GM19463 (cell line): ENCODE measurements around the gene CYP21A2.
"Not testable (repeated sequence)": the region's sequence is repeated elsewhere in the genome, so short reads cannot be mapped to it uniquely, and the experiment has no call there.

Experiments used
- ATAC-seq: cut with Tn5 transposase; IDR thresholded peaks from one replicate; pipeline ENCODE4 v1.9.1; 2021; ENCODE audit warnings: mild to moderate bottlenecking, moderate library complexity; ENCODE audit not compliant: unreplicated experiment

Gene CYP21A2

DNA sequence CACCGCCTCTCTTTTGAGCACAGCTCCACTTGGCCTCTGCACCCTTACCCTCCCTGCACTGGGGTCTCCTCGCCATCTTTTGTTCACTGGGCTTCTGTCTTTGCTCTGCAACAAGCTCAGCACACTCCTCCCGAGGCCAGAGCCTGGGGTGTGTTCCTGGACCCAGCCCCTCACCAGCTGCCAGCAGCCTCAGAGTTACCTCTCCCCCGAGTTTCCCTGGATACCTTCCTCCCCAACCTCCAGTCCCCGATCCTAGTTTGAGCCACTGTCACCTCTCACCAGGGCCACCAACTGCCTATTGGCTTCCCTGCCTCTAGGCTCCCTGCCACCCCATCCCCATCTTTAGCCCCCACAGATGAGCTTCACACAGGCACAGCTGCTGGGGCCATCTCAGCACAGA lies 12.3 kb downstream of the CYP21A2 start:
- ATAC-seq: no peak

DNA sequence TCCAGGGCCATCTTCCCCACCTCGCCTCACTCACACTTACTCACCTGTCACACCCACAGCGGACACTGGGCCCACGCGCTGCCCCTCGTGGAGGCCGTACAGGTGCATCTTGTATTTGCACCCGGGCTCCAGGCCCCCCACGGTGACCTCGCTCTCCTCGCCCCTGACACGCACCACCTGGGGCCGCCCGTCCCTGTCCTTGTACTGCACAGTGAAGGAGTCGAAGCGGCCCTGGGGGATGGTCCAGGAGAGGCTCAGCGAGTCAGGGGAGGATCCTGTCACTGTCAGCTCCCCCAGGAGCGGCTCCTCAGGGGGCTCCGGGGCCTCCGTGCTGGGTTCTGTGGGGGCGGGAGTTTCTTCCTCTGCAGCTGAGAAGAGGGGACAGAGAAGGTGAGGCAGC lies 14.4 kb downstream of the CYP21A2 start:
- not testable (repeated sequence) for ATAC-seq

- ATAC-seq: not testable (repeated sequence)
Measured at GRCh38 chr6:32053314-32053713, 15.1 kb downstream of the CYP21A2 start.

DNA sequence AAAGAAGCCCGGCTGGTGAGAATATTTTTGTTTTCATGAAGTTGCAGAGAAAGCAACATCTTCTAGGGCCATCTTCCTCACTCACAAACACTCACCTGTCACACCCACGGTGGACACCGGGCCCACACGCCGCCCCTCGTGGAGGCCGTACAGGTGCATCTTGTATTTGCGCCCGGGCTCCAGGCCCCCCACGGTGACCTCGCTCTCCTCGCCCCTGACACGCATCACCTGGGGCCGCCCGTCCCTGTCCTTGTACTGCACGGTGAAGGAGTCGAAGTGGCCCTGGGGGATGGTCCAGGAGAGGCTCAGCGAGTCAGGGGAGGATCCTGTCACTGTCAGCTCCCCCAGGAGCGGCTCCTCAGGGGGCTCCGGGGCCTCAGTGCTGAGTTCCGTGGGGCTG lies 17.5 kb downstream of the CYP21A2 start:
- not testable (repeated sequence) for ATAC-seq

GRCh38 chr6:32056254-32056653 lies 18.0 kb downstream of the CYP21A2 start:
- no peak for ATAC-seq

DNA sequence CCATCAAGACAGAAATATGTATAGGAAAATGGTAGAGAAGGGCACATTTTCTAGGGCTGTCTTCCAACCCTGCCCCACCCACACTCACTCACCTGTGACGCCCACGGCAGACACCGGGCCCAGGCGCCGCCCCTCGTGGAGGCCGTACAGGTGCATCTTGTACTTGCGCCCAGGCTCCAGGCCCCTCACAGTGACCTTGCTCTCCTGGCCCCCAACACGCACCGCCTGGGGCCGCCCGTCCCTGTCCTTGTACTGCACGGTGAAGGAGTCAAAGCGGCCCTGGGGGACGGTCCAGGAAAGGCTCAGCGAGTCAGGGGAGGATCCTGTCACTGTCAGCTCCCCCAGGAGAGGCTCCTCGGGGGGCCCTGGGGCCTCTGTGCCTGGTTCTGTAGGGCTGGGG lies 19.8 kb downstream of the CYP21A2 start:
- ATAC-seq: no peak

- no peak for ATAC-seq
Measured at GRCh38 chr6:32058511-32058963, 20.3 kb downstream of the CYP21A2 start.

DNA sequence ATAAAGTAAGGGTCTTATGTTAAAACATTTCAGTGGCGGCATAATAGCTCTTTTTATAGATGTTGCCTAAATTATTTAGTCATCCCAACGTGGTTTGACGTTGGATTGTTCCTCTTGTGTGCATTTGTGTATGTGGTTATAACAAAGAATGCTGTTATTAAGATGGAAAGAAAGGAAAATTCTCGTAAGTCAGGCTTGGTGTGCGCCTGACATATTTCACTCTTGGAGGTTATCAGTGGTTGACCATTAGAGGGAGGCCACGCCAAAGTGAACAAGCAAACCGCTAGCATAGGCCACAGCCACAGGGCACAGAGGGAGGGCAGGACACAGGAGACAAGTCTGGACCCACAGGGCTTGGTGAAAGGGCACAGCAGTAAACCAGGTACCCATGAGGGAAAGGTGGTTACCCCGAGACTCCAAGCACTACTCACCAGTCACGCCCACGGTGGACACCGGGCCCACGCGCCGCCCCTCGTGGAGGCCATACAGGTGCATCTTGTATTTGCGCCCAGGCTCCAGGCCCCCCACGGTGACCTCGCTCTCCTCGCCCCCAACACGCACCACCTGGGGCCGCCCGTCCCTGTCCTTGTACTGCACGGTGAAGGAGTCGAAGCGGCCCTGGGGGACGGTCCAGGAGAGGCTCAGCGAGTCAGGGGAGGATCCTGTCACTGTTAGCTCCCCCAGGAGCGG lies 22.9 kb downstream of the CYP21A2 start:
- ATAC-seq: no peak

DNA sequence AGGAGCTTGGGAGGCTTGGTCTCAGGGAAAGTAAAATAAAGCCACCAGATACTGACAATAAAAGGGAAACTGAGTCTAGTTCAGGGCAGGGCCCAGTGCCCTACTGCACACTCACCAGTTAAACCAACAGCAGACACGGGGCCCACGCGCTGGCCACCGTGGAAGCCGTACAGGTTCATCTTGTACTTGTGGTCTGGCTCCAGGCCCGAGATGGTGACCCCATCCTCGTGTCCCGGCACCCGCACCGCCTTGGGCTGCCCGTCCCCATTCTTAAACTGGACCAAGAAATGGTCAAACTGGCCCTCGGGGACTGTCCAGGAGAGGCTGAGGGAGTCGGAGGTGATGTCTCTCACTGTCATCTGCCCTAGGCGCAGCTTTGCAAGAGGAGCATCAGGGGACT lies 26.5 kb downstream of the CYP21A2 start:
- ATAC-seq: no peak

- not testable (repeated sequence) for ATAC-seq
Measured at GRCh38 chr6:32067521-32067920, 29.3 kb downstream of the CYP21A2 start.

GRCh38 chr6:32068315-32068714 lies 30.1 kb downstream of the CYP21A2 start:
- ATAC-seq: not testable (repeated sequence)

GRCh38 chr6:32068867-32069266 lies 30.7 kb downstream of the CYP21A2 start:
- no peak for ATAC-seq

DNA sequence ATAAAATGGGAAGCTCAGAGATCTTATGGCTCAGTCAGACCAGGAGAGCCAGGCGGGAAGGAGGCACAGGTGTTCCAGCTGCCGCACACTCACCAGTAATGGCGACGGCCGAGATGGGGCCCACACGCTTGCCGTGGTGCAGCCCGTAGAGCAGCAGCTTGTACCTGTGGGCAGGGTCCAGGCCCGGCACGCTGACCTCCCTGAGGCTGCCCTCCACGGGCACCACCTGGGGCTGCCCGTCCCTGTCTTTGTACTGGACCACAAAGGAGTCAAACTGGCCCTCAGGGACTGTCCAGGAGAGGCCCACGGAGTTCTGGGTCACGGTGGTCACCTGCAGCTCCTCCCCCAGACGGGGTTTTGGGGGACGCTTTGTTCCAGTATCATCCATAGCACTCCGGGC lies 31.2 kb downstream of the CYP21A2 start:
- ATAC-seq: no peak

DNA sequence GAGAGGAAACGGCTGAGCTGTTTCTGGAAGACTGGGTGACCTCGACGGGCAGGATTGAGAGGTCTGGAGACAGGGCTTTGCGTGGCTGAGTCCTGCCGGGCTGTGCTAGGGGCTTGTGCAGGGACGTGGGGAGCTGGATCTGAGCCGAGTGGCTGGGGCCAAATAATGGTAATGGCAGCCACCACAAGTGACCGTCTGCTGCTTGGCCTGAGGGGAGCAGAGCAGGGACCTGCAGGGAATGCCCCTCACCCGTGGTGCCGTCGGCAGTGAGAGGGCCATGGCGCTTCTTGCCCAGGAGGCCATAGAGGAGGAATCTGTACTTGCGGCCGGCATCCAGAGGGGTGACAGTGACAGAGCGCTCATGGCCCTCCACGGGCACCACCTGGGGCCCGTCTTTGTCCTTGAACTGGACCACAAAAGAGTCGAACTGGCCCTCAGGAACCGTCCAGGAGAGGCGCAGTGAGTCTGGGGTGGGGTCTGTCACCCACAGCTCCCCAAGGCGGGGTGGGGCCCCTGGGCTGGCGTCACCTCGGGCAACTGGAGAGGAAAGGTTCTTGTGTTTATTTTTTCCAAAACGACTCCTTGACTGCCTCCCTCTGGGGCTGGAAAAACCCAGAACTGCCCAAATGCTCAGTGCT lies 31.8 kb downstream of the CYP21A2 start:
- no peak for ATAC-seq

DNA sequence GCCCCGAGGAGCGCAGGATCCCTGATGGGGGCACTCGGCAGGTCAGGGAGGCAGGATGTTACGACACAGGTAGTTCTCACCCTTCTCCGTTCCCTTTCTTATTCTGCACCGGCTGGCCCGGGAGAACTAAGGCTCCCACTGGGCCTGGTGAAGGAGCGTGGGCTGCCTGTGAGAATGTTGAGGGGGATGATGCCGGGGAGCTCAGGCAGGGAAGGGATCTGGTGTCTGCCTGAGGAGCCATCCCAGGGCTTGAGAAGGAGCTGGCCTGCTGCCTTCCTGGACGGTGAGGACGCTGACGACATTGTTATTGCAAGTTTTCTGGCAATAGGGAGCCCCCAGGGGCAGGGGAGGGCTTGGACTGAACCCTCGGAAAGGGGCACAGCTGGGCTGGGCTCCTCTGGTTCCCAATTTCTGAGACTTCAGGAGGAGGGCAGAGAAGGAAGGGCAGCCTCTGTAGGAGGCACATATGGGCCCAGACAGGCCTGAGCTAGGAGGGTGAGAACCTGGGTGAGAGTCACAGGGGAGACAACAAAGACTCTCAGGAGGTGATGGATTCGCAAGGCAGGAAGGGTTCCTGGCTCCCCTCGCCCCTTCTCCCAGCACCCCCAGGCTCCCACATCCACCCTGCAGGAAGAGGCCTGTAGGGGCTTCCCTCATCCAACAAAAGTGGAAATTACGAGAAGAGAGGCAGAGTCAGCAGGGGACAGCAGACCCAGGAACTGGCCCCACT lies 32.8 kb downstream of the CYP21A2 start:
- ATAC-seq: no peak

GRCh38 chr6:32073101-32073500 lies 34.9 kb downstream of the CYP21A2 start:
- no peak for ATAC-seq

DNA sequence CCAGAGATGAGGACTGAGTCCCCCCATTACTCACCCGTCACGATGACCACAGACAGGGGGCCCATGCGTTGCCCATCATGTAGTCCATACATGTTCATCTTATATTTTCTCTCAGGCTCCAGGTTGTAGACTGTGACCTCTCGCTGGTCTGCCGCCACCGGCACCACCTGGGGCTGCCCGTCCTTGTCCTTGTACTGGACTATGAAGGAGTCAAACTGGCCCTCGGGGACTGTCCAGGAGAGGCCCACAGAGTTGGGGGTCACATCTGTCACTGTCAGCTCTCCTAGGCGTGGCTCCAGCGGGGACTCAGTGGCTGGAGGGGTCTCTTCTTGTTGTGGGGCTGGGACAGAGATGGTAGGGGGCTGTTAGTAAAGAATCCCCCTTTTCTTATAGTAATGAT lies 35.4 kb downstream of the CYP21A2 start:
- ATAC-seq: no peak

DNA sequence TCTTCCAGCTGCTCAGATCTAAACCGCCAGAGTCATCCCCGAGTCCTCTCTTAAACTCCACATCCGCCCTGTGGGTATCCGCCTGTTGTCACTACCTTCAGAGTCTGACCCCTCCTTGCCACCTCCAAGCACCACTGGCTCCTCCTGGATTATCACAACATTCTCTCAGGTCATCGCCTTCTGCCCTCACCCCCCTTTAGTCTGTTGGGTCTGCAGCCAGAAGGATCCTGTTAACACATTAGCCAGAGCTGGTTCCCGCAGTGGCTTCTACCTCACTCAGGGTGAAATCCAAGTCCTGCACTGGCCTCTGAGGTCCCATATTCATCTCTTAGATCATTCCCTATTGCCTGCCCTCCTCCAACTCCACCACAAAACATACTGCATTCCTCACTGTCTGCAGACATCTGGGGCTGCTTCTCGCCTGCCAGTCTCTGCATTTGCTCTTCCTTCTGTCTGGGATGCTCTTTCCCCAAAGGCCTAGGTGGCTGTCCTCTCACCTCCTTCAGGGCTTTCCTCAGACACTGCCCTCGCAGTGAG lies 36.8 kb downstream of the CYP21A2 start:
- ATAC-seq: no peak

GRCh38 chr6:32075781-32076180 lies 37.6 kb downstream of the CYP21A2 start:
- no peak for ATAC-seq

DNA sequence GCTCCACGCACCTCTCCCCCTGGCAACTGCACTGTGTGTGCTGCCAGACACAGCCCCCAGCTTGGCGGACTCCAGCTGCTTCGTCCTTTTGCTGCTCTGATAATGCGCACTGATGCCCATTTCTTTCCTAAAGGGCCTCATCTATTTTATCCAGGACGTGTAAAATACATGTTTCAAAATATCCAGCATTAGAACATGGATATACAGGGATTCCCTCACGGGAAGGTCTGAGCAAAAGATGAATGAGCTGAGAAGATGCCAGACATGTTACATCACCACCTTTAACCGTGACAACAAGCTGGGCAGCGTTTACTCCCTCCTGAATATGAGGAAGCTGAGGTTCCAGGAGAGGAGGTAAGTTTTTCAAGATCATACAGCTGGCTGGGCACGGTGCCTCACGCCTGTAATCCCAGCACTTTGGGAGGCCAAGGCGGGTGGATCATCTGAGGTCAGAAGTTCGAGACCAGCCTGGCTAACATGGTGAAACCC lies 38.1 kb downstream of the CYP21A2 start:
- ATAC-seq: no peak

GRCh38 chr6:32079566-32080290 lies 41.5 kb downstream of the CYP21A2 start:
- ATAC-seq: no peak
